HG03460 (cell line): ENCODE measurements around the gene PRORP.
"Not testable (repeated sequence)": the region's sequence is repeated elsewhere in the genome, so short reads cannot be mapped to it uniquely, and the experiment has no call there.

ENCODE experiments used
- ATAC-seq: cut with Tn5 transposase; IDR thresholded peaks from one replicate; pipeline ENCODE4 v1.9.1; 2021; ENCODE audit not compliant: unreplicated experiment

The PRORP gene

GRCh38 chr14:35134329-35135123 is 12.2 kb downstream of the PRORP start:
- no peak for ATAC-seq

- no peak for ATAC-seq
Measured at GRCh38 chr14:35138585-35138984, 16.2 kb downstream of the PRORP start.

- ATAC-seq: no peak
Measured at GRCh38 chr14:35140718-35141581, 18.6 kb downstream of the PRORP start.

- no peak for ATAC-seq
Measured at GRCh38 chr14:35144029-35144428, 21.7 kb downstream of the PRORP start.

- no peak for ATAC-seq
Measured at GRCh38 chr14:35146711-35147149, 24.4 kb downstream of the PRORP start.

- no peak for ATAC-seq
Measured at GRCh38 chr14:35147186-35147585, 24.8 kb downstream of the PRORP start.

GRCh38 chr14:35147711-35148110 is 25.4 kb downstream of the PRORP start:
- ATAC-seq: no peak

- ATAC-seq: no peak
Measured at GRCh38 chr14:35149239-35149638, 26.9 kb downstream of the PRORP start.

- not testable (repeated sequence) for ATAC-seq
Measured at GRCh38 chr14:35152531-35152930, 30.2 kb downstream of the PRORP start.

GRCh38 chr14:35154016-35154415 is 31.7 kb downstream of the PRORP start:
- ATAC-seq: no peak

GRCh38 chr14:35155962-35156361 is 33.6 kb downstream of the PRORP start:
- no peak for ATAC-seq

- no peak for ATAC-seq
Measured at GRCh38 chr14:35158491-35158890, 36.1 kb downstream of the PRORP start.

GRCh38 chr14:35158951-35159653 is 36.8 kb downstream of the PRORP start:
- ATAC-seq: no peak

GRCh38 chr14:35159742-35160409 is 37.5 kb downstream of the PRORP start:
- no peak for ATAC-seq

GRCh38 chr14:35161231-35161630 is 38.9 kb downstream of the PRORP start:
- ATAC-seq: no peak

GRCh38 chr14:35163384-35163783 is 41.0 kb downstream of the PRORP start:
- no peak for ATAC-seq

- ATAC-seq: no peak
Measured at GRCh38 chr14:35164849-35165248, 42.5 kb downstream of the PRORP start.

- no peak for ATAC-seq
Measured at GRCh38 chr14:35167496-35167895, 45.1 kb downstream of the PRORP start.
